DLD1 (cell line): Measurements from ENCODE around the gene WDR70.
"Not testable (repeated sequence)": the region's sequence is repeated elsewhere in the genome, so short reads cannot be mapped to it uniquely, and the experiment has no call there.

Experiments
- in situ Hi-C: cut with HindIII; loops from 2 replicates; pipeline ENCODE4 v1.10.0; 2017; ENCODE audit warnings: low sequenced_read_pairs

The WDR70 gene

DNA sequence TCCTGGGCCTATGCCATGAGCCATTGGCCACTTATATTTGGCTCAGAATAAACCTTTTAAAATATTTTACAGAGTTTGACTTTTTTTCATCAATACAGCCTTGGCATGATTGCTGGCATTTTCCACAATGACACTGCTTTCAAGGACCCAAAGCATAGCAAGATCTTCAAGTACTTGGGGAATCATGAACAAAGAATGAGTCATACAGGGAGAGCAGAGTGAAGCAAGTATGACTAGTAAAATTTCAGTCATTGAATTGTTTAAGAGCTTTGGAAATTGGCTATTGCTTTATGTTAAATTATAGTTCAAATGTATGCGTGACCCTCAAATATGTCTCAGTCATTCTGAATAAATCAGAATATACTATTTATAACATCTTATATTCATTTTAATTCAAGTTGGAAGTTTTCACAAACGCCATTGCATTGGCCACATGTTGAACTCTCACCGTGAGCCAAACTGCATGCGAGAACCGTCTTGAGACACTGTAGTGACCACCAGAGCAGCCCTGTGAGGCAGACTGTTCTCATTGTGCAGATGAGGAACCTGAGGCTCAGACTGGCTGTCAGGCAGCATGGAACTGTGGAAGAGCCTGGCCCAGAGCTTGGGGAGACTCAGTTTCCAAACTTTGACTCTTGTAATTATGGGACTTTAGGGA, 407.9 kb downstream of the WDR70 start:
- in situ Hi-C loops: no loop called here

DNA sequence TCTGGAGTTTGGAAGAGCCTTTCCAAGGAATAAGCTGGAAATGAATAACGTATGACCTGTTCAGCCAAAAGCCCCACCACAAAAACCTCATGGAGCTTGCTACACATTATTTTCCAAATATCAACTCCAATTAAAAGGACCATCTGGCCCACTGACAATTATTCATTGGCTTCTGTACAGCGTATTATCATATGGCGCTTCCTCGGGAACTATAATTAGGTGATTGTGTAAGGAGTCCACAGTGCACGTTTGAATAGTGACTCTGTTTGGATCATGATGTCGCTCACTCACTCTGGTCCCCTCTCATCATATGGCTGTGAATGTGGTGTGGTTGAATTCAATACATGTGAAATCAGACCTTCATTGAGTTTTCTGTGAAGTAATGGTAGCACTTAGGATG, 408.6 kb downstream of the WDR70 start:
- in situ Hi-C loops: no loop called here

DNA sequence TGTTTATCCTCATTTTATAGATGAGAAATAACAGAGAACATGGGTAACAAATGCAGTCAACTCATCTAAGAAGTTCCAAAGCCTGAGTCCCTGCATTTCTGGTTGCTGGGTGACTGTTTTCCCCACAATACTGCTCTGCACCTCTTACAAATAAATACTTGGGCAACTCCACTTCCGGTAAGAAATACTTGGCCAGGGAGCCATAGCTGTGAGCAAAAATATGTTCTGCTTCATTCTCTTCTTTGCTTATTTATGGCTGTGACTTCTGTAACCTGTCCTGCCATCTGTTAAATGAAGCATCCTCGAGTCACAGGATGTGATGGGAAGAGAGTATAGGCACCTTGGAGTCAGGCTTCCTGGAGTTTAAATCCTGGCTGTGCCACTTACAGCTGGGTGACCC, 410.9 kb downstream of the WDR70 start:
- in situ Hi-C loops: no loop called here

DNA sequence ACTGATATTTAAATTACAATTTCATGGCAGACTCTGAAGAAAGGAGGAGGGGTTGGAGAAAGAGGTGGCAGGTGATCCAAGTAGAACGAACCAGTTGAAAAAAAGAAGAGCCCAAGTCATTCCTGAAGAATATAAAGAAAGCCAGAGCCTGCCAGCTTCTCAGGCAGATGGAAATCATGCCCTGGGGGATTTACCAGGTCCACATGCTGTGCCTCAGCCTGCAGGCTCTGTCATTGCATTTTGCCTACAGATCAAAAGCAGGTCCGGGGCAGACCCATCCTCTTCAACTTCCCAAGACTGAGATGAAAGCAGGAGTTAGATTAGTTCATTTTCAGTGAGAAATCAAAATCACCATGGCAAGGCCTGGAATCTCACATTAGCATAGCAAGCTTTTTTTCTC, 412.2 kb downstream of the WDR70 start:
- in situ Hi-C loops: no loop called here

DNA sequence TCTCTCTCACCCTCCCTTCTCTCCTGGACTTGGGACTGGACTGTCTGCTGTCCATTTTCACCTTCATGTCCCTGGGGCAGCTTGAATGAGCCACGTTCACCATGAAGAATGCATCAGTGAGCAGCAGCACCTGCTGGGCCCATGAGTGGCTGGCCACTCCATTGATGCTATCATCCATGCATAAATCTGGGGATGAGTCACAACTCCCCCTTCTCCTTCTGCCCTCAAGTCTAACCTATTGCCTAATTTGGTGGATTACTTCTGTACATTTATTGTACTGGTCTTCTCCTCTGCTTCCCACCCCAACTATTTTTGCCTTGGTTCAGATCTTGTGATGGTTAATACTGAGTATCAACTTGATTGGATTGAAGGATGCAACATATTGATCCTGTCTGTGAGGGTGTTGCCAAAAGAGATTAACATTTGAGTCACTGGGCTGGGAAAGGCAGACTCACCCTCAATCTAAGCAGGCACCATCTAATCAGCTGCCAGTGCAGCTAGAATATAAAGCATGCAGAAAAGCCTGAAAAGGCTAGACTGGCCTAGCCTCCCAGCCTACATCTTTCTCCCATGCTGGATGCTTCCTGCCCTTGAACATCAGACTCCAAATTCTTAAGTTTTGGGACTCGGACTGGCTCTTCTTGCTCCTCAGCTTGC, 414.0 kb downstream of the WDR70 start:
- in situ Hi-C loops: no loop called here

DNA sequence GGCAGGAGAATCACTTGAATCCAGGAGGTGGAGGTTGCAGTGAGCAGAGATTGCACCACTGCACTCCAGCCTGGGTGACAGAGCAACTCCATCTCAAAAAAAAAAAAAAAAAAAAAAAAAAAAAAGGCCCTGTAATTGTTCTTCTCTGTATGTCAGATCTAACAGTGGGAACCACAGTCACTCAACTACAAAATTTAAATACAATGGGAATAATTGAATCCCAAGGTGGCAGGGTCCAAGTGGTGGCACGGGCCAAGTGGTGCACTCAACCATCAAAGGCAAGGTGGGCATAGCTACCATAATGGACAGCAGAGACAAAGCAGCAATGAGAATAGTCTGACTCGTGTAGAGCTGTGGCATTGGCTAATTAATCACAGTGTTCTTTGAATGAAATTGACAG, 416.2 kb downstream of the WDR70 start:
- in situ Hi-C loops: not testable (repeated sequence)

DNA sequence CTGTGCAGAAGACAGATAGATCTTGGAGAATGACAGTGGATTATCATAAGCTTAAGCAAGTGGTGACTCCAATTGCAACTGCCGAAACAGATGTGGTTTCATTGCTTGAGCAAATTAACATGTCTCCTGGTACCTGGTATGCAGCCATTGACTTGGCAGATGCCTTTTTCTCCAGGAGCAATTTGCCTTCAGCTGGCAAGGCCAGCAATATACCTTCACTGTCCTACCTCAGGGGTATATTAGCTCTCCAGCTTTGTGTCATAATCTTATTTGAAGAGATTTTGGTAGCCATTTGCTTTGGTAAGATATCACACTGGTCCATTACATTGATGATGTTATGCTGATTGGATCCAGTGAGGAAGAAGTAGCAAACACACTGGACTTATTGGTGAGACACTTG, 417.3 kb downstream of the WDR70 start:
- in situ Hi-C loops: not testable (repeated sequence)

DNA sequence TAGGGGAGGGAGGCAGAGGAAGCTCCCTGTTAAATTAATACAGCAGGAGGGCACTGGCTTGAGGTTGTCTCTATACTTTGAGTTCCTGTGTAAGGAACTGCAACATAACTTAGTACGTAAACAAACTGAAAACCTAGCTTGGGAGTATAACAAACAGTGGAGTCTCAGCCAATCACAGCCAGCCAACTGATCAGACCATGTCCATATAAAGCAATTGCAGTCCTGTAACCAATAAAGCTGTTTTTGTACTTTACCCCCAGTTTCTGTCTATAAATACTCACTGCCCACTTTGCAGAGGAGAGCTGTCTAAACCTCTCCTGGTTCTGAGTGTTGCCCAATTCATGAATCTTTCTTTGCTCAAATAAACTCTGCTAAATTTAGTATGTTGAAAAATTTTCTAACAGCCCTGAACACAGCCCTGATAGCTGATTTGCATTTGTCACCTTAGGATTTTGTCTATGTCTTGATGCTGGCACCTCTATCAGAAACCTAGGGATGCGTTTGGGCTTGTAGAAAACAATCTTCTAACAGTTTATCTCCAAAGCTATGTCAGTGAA, 420.8 kb downstream of the WDR70 start:
- in situ Hi-C loops: no loop called here

DNA sequence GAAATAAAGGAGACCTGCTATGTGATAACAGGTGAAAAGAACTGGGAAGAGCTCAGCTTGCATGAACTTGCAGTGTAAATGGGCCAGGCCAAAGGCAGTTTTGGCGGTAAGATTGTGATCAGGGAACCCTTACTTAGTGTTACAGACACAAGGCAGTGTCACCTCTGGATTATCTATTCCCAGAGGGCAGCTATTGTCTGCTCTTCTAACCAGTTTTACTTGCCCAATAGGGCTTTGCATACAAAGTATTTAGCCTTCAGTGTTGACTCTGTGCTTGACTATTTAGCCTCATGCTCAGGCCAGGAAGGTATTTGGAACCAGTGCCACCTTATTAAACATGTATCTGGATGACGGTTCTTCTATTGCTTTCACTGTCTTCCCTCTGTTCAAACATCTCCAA, 422.4 kb downstream of the WDR70 start:
- in situ Hi-C loops: no loop called here
